ENCODE data around the gene LGALS7. TPM values are rescaled to one million over a fixed set of nuclear protein-coding genes. Genes with fewer than 3 reads are reported as not detected.

The LGALS7 gene
- total and polyA plus RNA-seq, 8 donors = 1.7 to 1,381 (median 2.0) TPM; not detected in 5

- no peaks in the 10 kb centered on the region for H3K9me3 ChIP-seq
- 80 to 92% (median 85%) methylated on average over 10 of the region's 10 CpGs for WGBS, 5 donors
- H3K27ac ChIP-seq = no peak within 1 kb of the TSS
- no peaks in the 10 kb centered on the region for H3K4me1 ChIP-seq
- TF ChIP-seq EP300 (IDR thresholded peaks at IDR 0.05) = no peak
- intact Hi-C loops (cut with DNase I; ENCODE audit: low total_unique reads) = no loop called here
- H3K36me3 ChIP-seq = no peaks in the 10 kb centered on the region
- H3K4me3 ChIP-seq = no peak within 1 kb of the TSS
- DNase-seq = no peak
- no peaks in the 10 kb centered on the region for H3K27me3 ChIP-seq
Observed at GRCh38 chr19:38744298-38744681, 29.0 kb downstream of the LGALS7 start, which contains the start of gene CAPN12. CAPN12 (minus strand) TSS chr19:38744474; CDS start chr19:38744165, 309 bp downstream.

- intact Hi-C loops (cut with DNase I; ENCODE audit: low total_unique reads) = no loop called here
- H3K9me3 ChIP-seq = no peaks in the 10 kb centered on the region
- H3K36me3 ChIP-seq = no peaks in the 10 kb centered on the region
- H3K4me3 ChIP-seq = no peak overlapping the region
- no peaks in the 10 kb centered on the region for H3K4me1 ChIP-seq
- 74 to 87% (median 81%) methylated on average over 15 to 20 of the region's 20 CpGs for WGBS, 5 donors
- no peak for DNase-seq
- TF ChIP-seq CTCF (IDR thresholded peaks at IDR 0.05) (no peak), POLR2AphosphoS5 (IDR thresholded peaks at IDR 0.05) (no peak), EP300 (IDR thresholded peaks at IDR 0.05) (no peak), POLR2A (IDR thresholded peaks at IDR 0.05) (no peak)
- no peaks in the 10 kb centered on the region for H3K27me3 ChIP-seq
- no peak overlapping the region for H3K27ac ChIP-seq
Observed at GRCh38 chr19:38743394-38744297, 29.7 kb downstream of the LGALS7 start.

- no peaks in the 10 kb centered on the region for H3K27me3 ChIP-seq
- no peak overlapping the region for H3K4me3 ChIP-seq
- intact Hi-C loops (cut with DNase I; ENCODE audit: low total_unique reads) = no loop called here
- no peaks in the 10 kb centered on the region for H3K36me3 ChIP-seq
- 80 to 94% (median 86%) methylated on average over 5 to 6 of the region's 6 CpGs for WGBS, 5 donors
- H3K4me1 ChIP-seq = no peaks in the 10 kb centered on the region
- DNase-seq = no peak
- TF ChIP-seq CTCF (IDR thresholded peaks at IDR 0.05) = no peak
- no peak for TF ChIP-seq EP300 (IDR thresholded peaks at IDR 0.05)
- TF ChIP-seq POLR2AphosphoS5 (IDR thresholded peaks at IDR 0.05) = no peak
- no peak for TF ChIP-seq POLR2A (IDR thresholded peaks at IDR 0.05)
- H3K27ac ChIP-seq = no peak overlapping the region
- no peaks in the 10 kb centered on the region for H3K9me3 ChIP-seq
Observed at GRCh38 chr19:38742906-38743305, 30.4 kb downstream of the LGALS7 start.

- WGBS, 5 donors = 92 to 97% (median 93%) methylated on average over 9 of the region's 9 CpGs
- no peak for DNase-seq
- no peaks in the 10 kb centered on the region for H3K9me3 ChIP-seq
- peaks cover 0 to under 1% (median 0%) of the 10 kb centered on the region in 3 donors for H3K27me3 ChIP-seq
- no peak overlapping the region for H3K4me3 ChIP-seq
- intact Hi-C loops (cut with DNase I; ENCODE audit: low total_unique reads) = no loop called here
- TF ChIP-seq POLR2A (IDR thresholded peaks at IDR 0.05) (no peak), CTCF (IDR thresholded peaks at IDR 0.05) (no peak), POLR2AphosphoS5 (IDR thresholded peaks at IDR 0.05) (no peak), EP300 (IDR thresholded peaks at IDR 0.05) (no peak)
- H3K4me1 ChIP-seq = peaks cover 0 to 3% (median 2%) of the 10 kb centered on the region in 4 donors
- no peak overlapping the region for H3K27ac ChIP-seq
- no peaks in the 10 kb centered on the region for H3K36me3 ChIP-seq
Observed at GRCh38 chr19:38742296-38742695, 31.0 kb downstream of the LGALS7 start.

- peaks cover 0 to 9% (median 8%) of the 10 kb centered on the region in 4 donors for H3K4me1 ChIP-seq
- WGBS, 5 donors = 94 to 98% (median 95%) methylated on average over 15 of the region's 15 CpGs
- H3K27ac ChIP-seq = no peak overlapping the region
- H3K27me3 ChIP-seq = peaks cover 0 to 5% (median 0%) of the 10 kb centered on the region in 3 donors
- H3K36me3 ChIP-seq = no peaks in the 10 kb centered on the region
- H3K4me3 ChIP-seq = no peak overlapping the region
- no peak for DNase-seq
- intact Hi-C loops (cut with DNase I; ENCODE audit: low total_unique reads) = no loop called here
- no peaks in the 10 kb centered on the region for H3K9me3 ChIP-seq
- TF ChIP-seq POLR2AphosphoS5 (IDR thresholded peaks at IDR 0.05) (no peak), EP300 (IDR thresholded peaks at IDR 0.05) (no peak), CTCF (IDR thresholded peaks at IDR 0.05) (no peak), POLR2A (IDR thresholded peaks at IDR 0.05) (no peak)
Observed at GRCh38 chr19:38741670-38742069, 31.6 kb downstream of the LGALS7 start.
